H1 (cell line): ENCODE measurements around the gene MECP2. TPM values are rescaled to one million over a fixed set of nuclear protein-coding genes. Genes with fewer than 3 reads are reported as not detected.

Experiments used
- CTCF ChIA-PET: fragments of 300-600 bp; sonication (Branson Sonifier 250); formaldehyde crosslinking; loops from one replicate; lab custom pipeline; 2021; ENCODE audit not compliant: partially characterized antibody; lab: Charles Lee
- POLR2A ChIA-PET: fragments of 300-600 bp; sonication (Branson Sonifier 250); formaldehyde crosslinking; loops from one replicate; lab custom pipeline; 2021; ENCODE audit warnings: inconsistent platforms; ENCODE audit not compliant: partially characterized antibody; lab: Charles Lee
- DNase-seq, 2 experiments: peaks; one replicate each; pipeline versions ENCODE4 v3.0.0 to v3.0.0-alpha.2; 2010 to 2022; ENCODE audit warnings: low spot score in 2 of 2, low read depth in 1 of 2, mixed read lengths in 1 of 2
- FAIRE-seq: peaks from 2 replicates; lab custom pipeline; 2011; peaks lifted over from hg19 to GRCh38; lab: Jason Lieb, UNC
- H2AFZ ChIP-seq: 2 replicates; pipeline ENCODE4 v1.8.1; 2012; ENCODE audit warnings: low read length, inconsistent platforms
- H2AK5ac ChIP-seq: 2 replicates; pipeline ENCODE4 v1.6.1; 2013; ENCODE audit warnings: low read depth, low read length
- H2BK120ac ChIP-seq: replicated peaks from 2 replicates; pipeline ENCODE3; 2013; ENCODE audit warnings: low read depth, low read length, inconsistent platforms
- H2BK12ac ChIP-seq: 2 replicates; pipeline ENCODE4 v1.6.1; 2013; ENCODE audit warnings: low read depth, low read length
- H2BK15ac ChIP-seq: 2 replicates; pipeline ENCODE4 v1.6.1; 2013; ENCODE audit warnings: low read length
- H2BK20ac ChIP-seq: 2 replicates; pipeline ENCODE4 v1.6.1; 2013; ENCODE audit warnings: low read length
- H2BK5ac ChIP-seq: 2 replicates; pipeline ENCODE4 v1.6.1; 2013; ENCODE audit warnings: low read depth, low read length
- H3K14ac ChIP-seq: 2 replicates; pipeline ENCODE4 v1.6.1; 2013; ENCODE audit warnings: inconsistent platforms; ENCODE audit not compliant: insufficient read length
- H3K18ac ChIP-seq: 2 replicates; pipeline ENCODE4 v1.6.1; 2013; ENCODE audit warnings: low read length; ENCODE audit errors: extremely low read depth
- H3K23ac ChIP-seq: 2 replicates; pipeline ENCODE4 v1.6.1; 2013; ENCODE audit warnings: inconsistent platforms; ENCODE audit not compliant: insufficient read length
- H3K23me2 ChIP-seq: 2 replicates; pipeline ENCODE4 v1.6.1; 2013; ENCODE audit warnings: low read depth, low read length
- H3K27ac ChIP-seq: 2 replicates; pipeline ENCODE4 v1.6.1; 2011; ENCODE audit warnings: low read depth, low read length, inconsistent platforms
- H3K27me3 ChIP-seq, 4 experiments: replicated peaks in 1 of 4; 1 replicate in 1 of 4; 2 replicates in 3 of 4; pipeline versions ENCODE4 v1.6.1 to v1.8.1; 2011 to 2013; ENCODE audit warnings: low read length in 3 of 4, mild to moderate bottlenecking in 3 of 4, inconsistent platforms in 2 of 4, mixed read lengths in 2 of 4, moderate library complexity in 1 of 4; ENCODE audit not compliant: control insufficient read depth in 3 of 4, insufficient read depth in 3 of 4; ENCODE audit errors: extremely low read depth in 1 of 4
- H3K36me3 ChIP-seq, 4 experiments: 2 replicates each; pipeline versions ENCODE4 v1.6.1 to v1.8.1; 2011 to 2013; ENCODE audit warnings: mild to moderate bottlenecking in 4 of 4, low read length in 3 of 4, moderate library complexity in 2 of 4, control low read depth in 1 of 4, inconsistent platforms in 1 of 4; ENCODE audit not compliant: insufficient read depth in 4 of 4, control insufficient read depth in 2 of 4
- H3K4ac ChIP-seq: replicated peaks from 2 replicates; pipeline ENCODE3; 2013; ENCODE audit warnings: low read length, low read depth, mixed read lengths, inconsistent platforms; ENCODE audit not compliant: insufficient read length
- H3K4me1 ChIP-seq, 4 experiments: replicated peaks in 1 of 4; 1 replicate in 1 of 4; 2 replicates in 3 of 4; pipeline versions ENCODE4 v1.6.1 to v1.8.1; 2011 to 2013; ENCODE audit warnings: low read length in 3 of 4, inconsistent platforms in 2 of 4, mixed read lengths in 1 of 4; ENCODE audit not compliant: insufficient read depth in 4 of 4, control insufficient read depth in 3 of 4
- H3K4me2 ChIP-seq, 2 experiments: 2 replicates each; pipeline versions ENCODE4 v1.6.1 to v1.8.1; 2011 to 2013; ENCODE audit warnings: low read depth in 2 of 2, low read length in 2 of 2, control low read depth in 1 of 2, inconsistent platforms in 1 of 2, mild to moderate bottlenecking in 1 of 2; ENCODE audit not compliant: insufficient read depth in 1 of 2
- H3K4me3 ChIP-seq, 4 experiments: fragments of 200-600, 300-600 bp in 1 of 4; sonication (generic), shearing (Covaris generic), sonication (Bioruptor Twin) in 1 of 4; 2 replicates each; pipeline versions ENCODE4 v1.5.1 to v1.8.1; 2011 to 2016; ENCODE audit warnings: low read length in 4 of 4, low read depth in 3 of 4, control low read depth in 2 of 4, inconsistent platforms in 2 of 4, mild to moderate bottlenecking in 2 of 4, mixed read lengths in 1 of 4, moderate library complexity in 1 of 4; ENCODE audit not compliant: insufficient read depth in 2 of 4; ENCODE audit errors: extremely low read depth in 1 of 4
- H3K56ac ChIP-seq: replicated peaks from 2 replicates; pipeline ENCODE3; 2013; ENCODE audit warnings: low read depth, mild to moderate bottlenecking, mixed read lengths, low read length, inconsistent platforms; ENCODE audit not compliant: insufficient read length
- H3K79me1 ChIP-seq: 2 replicates; pipeline ENCODE4 v1.6.1; 2013; ENCODE audit warnings: low read depth, low read length, control low read depth
- H3K79me2 ChIP-seq, 2 experiments: 2 replicates each; pipeline versions ENCODE4 v1.6.1 to v1.8.1; 2012 to 2013; ENCODE audit warnings: low read length in 2 of 2, mild to moderate bottlenecking in 2 of 2, inconsistent platforms in 1 of 2; ENCODE audit not compliant: insufficient read depth in 2 of 2, control insufficient read depth in 1 of 2
- H3K9ac ChIP-seq, 4 experiments: replicated peaks in 1 of 4; 1 replicate in 1 of 4; 2 replicates in 3 of 4; pipeline versions ENCODE4 v1.6.1 to v1.8.1; 2011 to 2013; ENCODE audit warnings: low read depth in 3 of 4, low read length in 3 of 4, control low read depth in 2 of 4, mild to moderate bottlenecking in 2 of 4, moderate library complexity in 2 of 4, inconsistent platforms in 1 of 4; ENCODE audit errors: extremely low read depth in 1 of 4
- H3K9me3 ChIP-seq, 2 experiments: 2 replicates each; pipeline versions ENCODE4 v1.6.1 to v1.8.1; 2012 to 2013; ENCODE audit warnings: mild to moderate bottlenecking in 2 of 2, moderate library complexity in 2 of 2, control low read depth in 1 of 2, inconsistent platforms in 1 of 2, low read depth in 1 of 2, low read length in 1 of 2, mixed read lengths in 1 of 2; ENCODE audit not compliant: insufficient read depth in 2 of 2
- H4K20me1 ChIP-seq, 2 experiments: replicated peaks in 1 of 2; 2 replicates each; pipeline versions ENCODE3 to v1.8.1; 2011 to 2013; ENCODE audit warnings: inconsistent platforms in 2 of 2, low read length in 2 of 2, mild to moderate bottlenecking in 1 of 2; ENCODE audit not compliant: insufficient read depth in 2 of 2, control insufficient read depth in 1 of 2
- H4K5ac ChIP-seq: 2 replicates; pipeline ENCODE4 v1.6.1; 2013; ENCODE audit warnings: low read length, low read depth, mixed read lengths, inconsistent platforms; ENCODE audit not compliant: insufficient read length
- H4K8ac ChIP-seq: 2 replicates; pipeline ENCODE4 v1.8.0; 2013; ENCODE audit warnings: mild to moderate bottlenecking, moderate library complexity, low read length, inconsistent platforms; ENCODE audit not compliant: insufficient read depth; ENCODE audit errors: extremely low read depth
- H4K91ac ChIP-seq: replicated peaks from 2 replicates; pipeline ENCODE3; 2013; ENCODE audit warnings: low read length, mixed read lengths, inconsistent platforms; ENCODE audit not compliant: insufficient read length
- ATF3 ChIP-seq: IDR thresholded peaks from 2 replicates; pipeline ENCODE4 v1.6.1; 2011; ENCODE audit warnings: low read depth, mild to moderate bottlenecking, low read length; ENCODE audit not compliant: insufficient read depth
- BRCA1 ChIP-seq: IDR thresholded peaks from 2 replicates; pipeline ENCODE4 v1.6.1; 2012; ENCODE audit warnings: low read depth, low read length, improper control_type of control experiment
- CBX5 ChIP-seq: fragments of 300-800, 300-1000 bp; sonication (generic); IDR thresholded peaks from 2 replicates; pipeline ENCODE4 v1.7.1; 2016; ENCODE audit warnings: antibody characterized with exemption, low read length, low read depth
- CHD1 ChIP-seq: IDR thresholded peaks from 2 replicates; pipeline ENCODE4 v1.6.1; 2012; ENCODE audit warnings: low read depth, low read length, improper control_type of control experiment
- GABPA ChIP-seq: IDR thresholded peaks from 2 replicates; pipeline ENCODE4 v1.6.1; 2011; ENCODE audit warnings: mild to moderate bottlenecking, low read length, moderate library complexity, borderline replicate concordance; ENCODE audit not compliant: insufficient read depth
- HDAC6 ChIP-seq: IDR thresholded peaks from one replicate; pipeline ENCODE4 v1.7.1; 2012; ENCODE audit warnings: low read depth, mild to moderate bottlenecking, inconsistent platforms, low read length, moderate library complexity
- JUN ChIP-seq: IDR thresholded peaks from 2 replicates; pipeline ENCODE4 v1.6.1; 2011; ENCODE audit warnings: low read depth, mild to moderate bottlenecking, improper control_type of control experiment, low read length
- KDM1A ChIP-seq: fragments of 200-600, 300-600 bp; sonication (generic); IDR thresholded peaks from 2 replicates; pipeline ENCODE4 v1.7.1; 2016; ENCODE audit warnings: mild to moderate bottlenecking, low read length, borderline replicate concordance
- RAD21 ChIP-seq, 2 experiments: IDR thresholded peaks in 1 of 2; conservative IDR thresholded peaks in 1 of 2; 2 replicates each; pipeline ENCODE4 v1.6.1; 2011; ENCODE audit warnings: low read depth in 2 of 2, low read length in 2 of 2, improper control_type of control experiment in 1 of 2, inconsistent platforms in 1 of 2, mild to moderate bottlenecking in 1 of 2, moderate library complexity in 1 of 2
- RBBP5 ChIP-seq: IDR thresholded peaks from 2 replicates; pipeline ENCODE4 v1.7.1; 2012; ENCODE audit warnings: low read depth, mild to moderate bottlenecking, inconsistent platforms, low read length, moderate library complexity, borderline replicate concordance
- RXRA ChIP-seq: IDR thresholded peaks from 2 replicates; pipeline ENCODE4 v1.6.1; 2011; ENCODE audit warnings: low read depth, mild to moderate bottlenecking, low read length, moderate library complexity; ENCODE audit not compliant: insufficient read depth
- SIX5 ChIP-seq: IDR thresholded peaks from 2 replicates; pipeline ENCODE4 v1.6.1; 2011; ENCODE audit warnings: mild to moderate bottlenecking, low read depth, low read length
- TAF1 ChIP-seq: IDR thresholded peaks from 2 replicates; pipeline ENCODE4 v1.6.1; 2011; ENCODE audit warnings: mild to moderate bottlenecking, low read depth, low read length
- TBP ChIP-seq: IDR thresholded peaks from 2 replicates; pipeline ENCODE4 v1.6.1; 2011; ENCODE audit warnings: low read depth, low read length, improper control_type of control experiment
- TCF12 ChIP-seq: IDR thresholded peaks from 2 replicates; pipeline ENCODE4 v1.6.1; 2011; ENCODE audit warnings: low read depth, mild to moderate bottlenecking, low read length
- WGBS, 2 experiments: shearing (Covaris generic) in 1 of 2; methylation state at CpG; one replicate each; pipeline versions ENCODE4 v1.1.6 to v1.1.7; 2013 to 2015; ENCODE audit warnings: low lambda C conversion rate in 2 of 2, mixed read lengths in 2 of 2, inconsistent platforms in 1 of 2, low coverage in 1 of 2, missing lambda C conversion rate in 1 of 2; ENCODE audit not compliant: insufficient replicate concordance in 2 of 2, insufficient coverage in 1 of 2, insufficient read length in 1 of 2; ENCODE audit errors: extremely low coverage in 1 of 2, missing lambda C conversion rate in 1 of 2; 5-methylcytosine and 5-hydroxymethylcytosine counted together
- polyA plus RNA-seq, 7 experiments: library from polyadenylated mRNA; depleted of rRNA in 3 of 7; stranded (reverse) in 5 of 7; unstranded in 2 of 7; fragments of >200 nt in 5 of 7; fragments of 200-250 nt in 2 of 7; gene quantifications; 1 replicate in 5 of 7; 2 replicates in 1 of 7; 4 replicates in 1 of 7; pipeline versions ENCODE4 v1.2.1 to v1.2.3, GENCODE V29; 2011 to 2013; ENCODE audit warnings: missing spikeins in 2 of 7, mixed read lengths in 2 of 7
- total RNA-seq: library from RNA; stranded (reverse); fragmentation: NEBNext Ultra II Directional; extraction: Animal tissue kit (Norgen Biotek cat#: 25700); gene quantifications from 2 replicates; pipeline ENCODE4 v1.2.1, GENCODE V29; 2021

The MECP2 gene
- total and polyA plus RNA-seq, 2 of the 8 experiments (the other 6 are each of a cell fraction or from before 2014, with no cell fraction given) = 5.0 to 32.4 TPM

- Histone ChIP-seq H3K4me3 (no peak overlapping the region), H3K56ac (no peak overlapping the region), H3K36me3 (no peaks in the 10 kb centered on the region), H2BK120ac (no peak overlapping the region), H3K4me1 (peaks cover 0 to 4% (median 0%) of the 10 kb centered on the region in 4 experiments; a peak in 1 of 7 replicates), H3K27me3 (no peaks in the 10 kb centered on the region), H2AFZ (no peak overlapping the region), H3K14ac (no peak overlapping the region), H4K5ac (no peak overlapping the region), H4K8ac (no peak overlapping the region), H4K91ac (no peak overlapping the region), H2BK12ac (no peak overlapping the region), H3K23me2 (no peaks in the 10 kb centered on the region), H3K79me2 (no peaks in the 10 kb centered on the region), H3K4me2 (no peak overlapping the region), H2BK15ac (no peak overlapping the region), H4K20me1 (no peaks in the 10 kb centered on the region), H3K18ac (no peak overlapping the region), H3K79me1 (no peaks in the 10 kb centered on the region), H3K4ac (no peak overlapping the region), H2AK5ac (no peak overlapping the region), H2BK5ac (no peak overlapping the region), H3K27ac (no peak overlapping the region), H3K9ac (no peak overlapping the region), H3K23ac (no peak overlapping the region), H3K9me3 (no peaks in the 10 kb centered on the region), H2BK20ac (no peak overlapping the region)
- DNase-seq (no peak), FAIRE-seq (no peak)
- 84% methylated on average over 4 of the region's 6 CpGs; no CpG with 5 or more reads in 1 of the 2 experiments for WGBS, 2 experiments
- ChIA-PET CTCF (interaction anchor here (1.1 kb wide), 1 partner anchor 20 kb away, joined by 3 read pairs; no protein-coding TSS in a partner anchor), POLR2A (no interaction called here)
- TF ChIP-seq TBP = no peak
- no peak for TF ChIP-seq ATF3
- no peak for TF ChIP-seq HDAC6
- TF ChIP-seq GABPA = no peak
- TF ChIP-seq RAD21 (IDR thresholded peaks at IDR 0.05 in 1 of 2, conservative IDR thresholded peaks at IDR 0.05 in 1 of 2; ENCODE audit: low read depth in 2 of 2, low read length in 2 of 2) = no peak
- TF ChIP-seq BRCA1 = no peak
- no peak for TF ChIP-seq RXRA
- no peak for TF ChIP-seq JUN
- TF ChIP-seq CBX5 = no peak
- TF ChIP-seq TAF1 = no peak
- no peak for TF ChIP-seq RBBP5
- TF ChIP-seq KDM1A = no peak
- no peak for TF ChIP-seq CHD1
- no peak for TF ChIP-seq TCF12
- TF ChIP-seq SIX5 = no peak
Measured at GRCh38 chrX:154117566-154117965, 20.0 kb upstream of the MECP2 start.
